Measurements from ENCODE around the gene LRRK2.

GRCh38 chr12:40227447-40227846 is 2.6 kb downstream of the LRRK2 start:
- TF ChIP-seq CTCF (optimal IDR thresholded peaks at IDR 0.05 in 1 of 3, IDR thresholded peaks at IDR 0.05 in 1 of 3, conservative IDR thresholded peaks at IDR 0.05 in 1 of 3; ENCODE audit: extremely low read depth in 1 of 3, insufficient read depth in 2 of 3, low read length in 3 of 3) (no peak), EZH2 (IDR thresholded peaks at IDR 0.05; ENCODE audit: low read length) (no peak)

All from keratinocyte (primary cell).